Hepatocyte (in vitro differentiated cells): ENCODE data around the gene TTBK1. TPM values are rescaled to one million over a fixed set of nuclear protein-coding genes. Genes with fewer than 3 reads are reported as not detected.

Experiments
- DNase-seq: peaks from one replicate; pipeline ENCODE4 v3.0.0-alpha.2; 2016; ENCODE audit warnings: low spot score
- H2AFZ ChIP-seq: fragments of 200-600 bp; sonication (generic); 2 replicates; pipeline ENCODE4 v1.6.0; 2016; ENCODE audit warnings: antibody characterized with exemption, mild to moderate bottlenecking
- H3K27ac ChIP-seq: fragments of 200-600 bp; sonication (generic); 2 replicates; pipeline ENCODE4 v1.5.1; 2016; ENCODE audit warnings: mild to moderate bottlenecking
- H3K27me3 ChIP-seq: fragments of 200-600 bp; sonication (generic); 2 replicates; pipeline ENCODE4 v1.6.1; 2016
- H3K36me3 ChIP-seq: fragments of 200-600 bp; sonication (generic); replicated peaks from 2 replicates; pipeline ENCODE4 v1.5.1; 2016; ENCODE audit warnings: low read depth; ENCODE audit not compliant: insufficient read depth
- H3K4me1 ChIP-seq: fragments of 200-600 bp; sonication (generic); 2 replicates; pipeline ENCODE4 v1.5.1; 2016; ENCODE audit warnings: mild to moderate bottlenecking, moderate library complexity; ENCODE audit not compliant: insufficient read depth
- H3K4me2 ChIP-seq: fragments of 200-600 bp; sonication (generic); 2 replicates; pipeline ENCODE4 v1.6.0; 2016
- H3K4me3 ChIP-seq: fragments of 200-600 bp; sonication (generic); 2 replicates; pipeline ENCODE4 v1.5.1; 2016; ENCODE audit warnings: mild to moderate bottlenecking
- H3K79me2 ChIP-seq: fragments of 200-600 bp; sonication (generic); 2 replicates; pipeline ENCODE4 v1.6.0; 2017; ENCODE audit warnings: mild to moderate bottlenecking
- H3K9me2 ChIP-seq: fragments of 200-600 bp; sonication (generic); replicated peaks from 2 replicates; pipeline ENCODE4 v1.6.0; 2017; ENCODE audit warnings: mild to moderate bottlenecking; ENCODE audit not compliant: insufficient read depth
- H3K9me3 ChIP-seq: fragments of 200-600 bp; sonication (generic); 2 replicates; pipeline ENCODE4 v1.5.1; 2016; ENCODE audit warnings: low read depth, mild to moderate bottlenecking
- H4K20me1 ChIP-seq: fragments of 200-600 bp; sonication (generic); 2 replicates; pipeline ENCODE4 v1.6.0; 2016; ENCODE audit warnings: mild to moderate bottlenecking; ENCODE audit not compliant: insufficient read depth, poor library complexity, severe bottlenecking
- CTCF ChIP-seq: fragments of 200-600 bp; sonication (generic); IDR thresholded peaks from 2 replicates; pipeline ENCODE4 v1.5.1; 2016; ENCODE audit warnings: antibody characterized with exemption, mild to moderate bottlenecking; ENCODE audit not compliant: poor library complexity
- EZH2 ChIP-seq: fragments of 200-600 bp; sonication (generic); IDR thresholded peaks from 2 replicates; pipeline ENCODE4 v1.6.1; 2016; ENCODE audit warnings: antibody characterized with exemption, mild to moderate bottlenecking, borderline replicate concordance
- EZH2phosphoT487 ChIP-seq: fragments of 200-600 bp; sonication (generic); IDR thresholded peaks from one replicate; pipeline ENCODE4 v1.6.1; 2018; ENCODE audit warnings: antibody characterized with exemption, mild to moderate bottlenecking, low read depth, moderate library complexity; ENCODE audit not compliant: unreplicated experiment, severe bottlenecking
- WGBS: methylation state at CpG from one replicate; pipeline ENCODE4 v1.1.6; 2016; ENCODE audit warnings: low lambda C conversion rate; ENCODE audit errors: missing lambda C conversion rate; 5-methylcytosine and 5-hydroxymethylcytosine counted together
- polyA plus RNA-seq: library from polyadenylated mRNA; unstranded; fragments of >200 nt; fragmentation: Nextera tagmentation; extraction: Ambion mirVana; gene quantifications from 2 replicates; pipeline ENCODE4 v1.2.1, GENCODE V29; 2016
- total RNA-seq: library from RNA; depleted of rRNA; stranded (reverse); fragments of >200 nt; gene quantifications from 2 replicates; pipeline ENCODE4 v1.2.3, GENCODE V29; 2014

TTBK1 gene
- total and polyA plus RNA-seq, 2 experiments from 2014 or later, result 0.34 to 1.1 TPM

GRCh38 chr6:43211955-43212354 lies 31.3 kb upstream of the TTBK1 start:
- H2AFZ ChIP-seq, result no peak overlapping the region
- H3K27ac ChIP-seq, result no peak overlapping the region
- no peak overlapping the region for H3K4me2 ChIP-seq
- WGBS, result 74% methylated on average over 1 of the region's 1 CpG
- H3K79me2 ChIP-seq, result no peaks in the 10 kb centered on the region
- no peaks in the 10 kb centered on the region for H3K36me3 ChIP-seq
- no peaks in the 10 kb centered on the region for H4K20me1 ChIP-seq
- no peak for DNase-seq
- peak; percentile 11 for TF ChIP-seq CTCF
- no peak for TF ChIP-seq EZH2phosphoT487
- TF ChIP-seq EZH2, result no peak
- H3K9me2 ChIP-seq, result no peaks in the 10 kb centered on the region
- H3K27me3 ChIP-seq, result no peaks in the 10 kb centered on the region
- no peaks in the 10 kb centered on the region for H3K4me1 ChIP-seq
- no peaks in the 10 kb centered on the region for H3K9me3 ChIP-seq
- H3K4me3 ChIP-seq, result no peak overlapping the region

GRCh38 chr6:43213431-43213830 lies 29.9 kb upstream of the TTBK1 start:
- no peak for DNase-seq
- no peaks in the 10 kb centered on the region for H4K20me1 ChIP-seq
- 93% methylated on average over 9 of the region's 11 CpGs for WGBS
- no peak for TF ChIP-seq EZH2phosphoT487
- no peak for TF ChIP-seq EZH2
- TF ChIP-seq CTCF, result no peak
- H3K9me3 ChIP-seq, result no peaks in the 10 kb centered on the region
- H3K36me3 ChIP-seq, result no peaks in the 10 kb centered on the region
- H3K4me3 ChIP-seq, result no peak overlapping the region
- H3K4me1 ChIP-seq, result no peaks in the 10 kb centered on the region
- no peaks in the 10 kb centered on the region for H3K79me2 ChIP-seq
- no peak overlapping the region for H3K4me2 ChIP-seq
- H2AFZ ChIP-seq, result no peak overlapping the region
- no peaks in the 10 kb centered on the region for H3K9me2 ChIP-seq
- no peaks in the 10 kb centered on the region for H3K27me3 ChIP-seq
- H3K27ac ChIP-seq, result no peak overlapping the region

- Histone ChIP-seq H3K4me3 (no peak overlapping the region), H3K9me2 (no peaks in the 10 kb centered on the region), H3K4me1 (no peaks in the 10 kb centered on the region), H2AFZ (no peak overlapping the region), H3K4me2 (no peak overlapping the region), H3K27me3 (no peaks in the 10 kb centered on the region), H3K27ac (no peak overlapping the region), H3K36me3 (no peaks in the 10 kb centered on the region), H3K9me3 (no peaks in the 10 kb centered on the region), H4K20me1 (no peaks in the 10 kb centered on the region), H3K79me2 (no peaks in the 10 kb centered on the region)
- no peak for TF ChIP-seq EZH2
- TF ChIP-seq CTCF, result no peak
- 96% methylated on average over 8 of the region's 8 CpGs for WGBS
- no peak for DNase-seq
These were observed 28.2 kb upstream of the TTBK1 start for GRCh38 chr6:43215066-43215465.

- Histone ChIP-seq H2AFZ (no peak overlapping the region), H3K4me2 (no peak overlapping the region), H3K9me3 (no peaks in the 10 kb centered on the region), H3K4me1 (no peaks in the 10 kb centered on the region), H3K9me2 (no peaks in the 10 kb centered on the region), H3K36me3 (no peaks in the 10 kb centered on the region), H3K27ac (no peak overlapping the region), H3K4me3 (no peak overlapping the region), H3K79me2 (no peaks in the 10 kb centered on the region), H4K20me1 (no peaks in the 10 kb centered on the region), H3K27me3 (no peaks in the 10 kb centered on the region)
- DNase-seq, result no peak
- whole genome bisulfite sequencing, result 96% methylated on average over 12 of the region's 12 CpGs
- TF ChIP-seq EZH2 (no peak), CTCF (no peak), EZH2phosphoT487 (no peak)
These were observed 27.1 kb upstream of the TTBK1 start for GRCh38 chr6:43216200-43216599.
